Measurements from ENCODE around the gene PARP14.
"Not testable (repeated sequence)": the region's sequence is repeated elsewhere in the genome, so short reads cannot be mapped to it uniquely, and the experiment has no call there.

The PARP14 gene

DNA sequence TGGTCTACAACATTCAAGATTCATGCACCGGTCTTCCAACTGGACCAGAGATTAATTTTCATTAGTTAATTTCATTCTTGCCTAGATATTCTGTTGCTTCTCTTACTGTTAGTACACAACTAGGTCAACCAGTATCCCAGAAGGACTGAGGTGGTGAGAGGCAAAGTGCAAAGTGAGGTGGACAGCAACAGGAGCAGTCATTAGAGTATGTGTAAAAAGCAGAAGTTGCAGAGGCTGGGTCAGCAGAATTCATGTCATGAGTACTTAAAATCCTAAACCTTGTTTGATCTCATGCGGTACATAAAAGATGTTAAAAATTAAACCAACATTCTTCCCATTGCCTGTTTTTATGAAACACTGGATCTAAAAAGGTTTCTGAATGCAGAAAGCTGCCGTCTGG lies 46.7 kb downstream of the PARP14 start:
- no peak for DNase-seq

DNA sequence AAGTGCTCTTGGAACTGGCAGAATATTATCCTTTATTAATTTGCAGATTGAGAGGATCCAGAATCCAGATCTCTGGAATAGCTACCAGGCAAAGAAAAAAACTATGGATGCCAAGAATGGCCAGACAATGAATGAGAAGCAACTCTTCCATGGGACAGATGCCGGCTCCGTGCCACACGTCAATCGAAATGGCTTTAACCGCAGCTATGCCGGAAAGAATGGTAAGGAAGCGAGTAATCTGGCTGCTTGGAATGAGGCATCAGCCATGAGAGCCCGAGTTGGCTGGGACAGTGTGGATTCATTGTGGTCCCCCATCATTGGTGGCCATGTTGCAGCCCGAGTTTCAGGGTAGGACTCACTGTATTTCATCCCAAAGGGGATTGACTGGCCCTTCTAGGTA lies 47.1 kb downstream of the PARP14 start:
- DNase-seq, result no peak

DNA sequence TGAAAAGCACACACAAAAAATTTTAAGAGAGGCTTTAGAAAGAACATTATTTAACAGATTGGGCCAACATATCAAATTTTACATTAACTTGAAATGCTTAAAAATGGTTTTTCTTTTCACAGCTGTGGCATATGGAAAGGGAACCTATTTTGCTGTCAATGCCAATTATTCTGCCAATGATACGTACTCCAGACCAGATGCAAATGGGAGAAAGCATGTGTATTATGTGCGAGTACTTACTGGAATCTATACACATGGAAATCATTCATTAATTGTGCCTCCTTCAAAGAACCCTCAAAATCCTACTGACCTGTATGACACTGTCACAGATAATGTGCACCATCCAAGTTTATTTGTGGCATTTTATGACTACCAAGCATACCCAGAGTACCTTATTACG lies 47.5 kb downstream of the PARP14 start:
- DNase-seq, result no peak

DNA sequence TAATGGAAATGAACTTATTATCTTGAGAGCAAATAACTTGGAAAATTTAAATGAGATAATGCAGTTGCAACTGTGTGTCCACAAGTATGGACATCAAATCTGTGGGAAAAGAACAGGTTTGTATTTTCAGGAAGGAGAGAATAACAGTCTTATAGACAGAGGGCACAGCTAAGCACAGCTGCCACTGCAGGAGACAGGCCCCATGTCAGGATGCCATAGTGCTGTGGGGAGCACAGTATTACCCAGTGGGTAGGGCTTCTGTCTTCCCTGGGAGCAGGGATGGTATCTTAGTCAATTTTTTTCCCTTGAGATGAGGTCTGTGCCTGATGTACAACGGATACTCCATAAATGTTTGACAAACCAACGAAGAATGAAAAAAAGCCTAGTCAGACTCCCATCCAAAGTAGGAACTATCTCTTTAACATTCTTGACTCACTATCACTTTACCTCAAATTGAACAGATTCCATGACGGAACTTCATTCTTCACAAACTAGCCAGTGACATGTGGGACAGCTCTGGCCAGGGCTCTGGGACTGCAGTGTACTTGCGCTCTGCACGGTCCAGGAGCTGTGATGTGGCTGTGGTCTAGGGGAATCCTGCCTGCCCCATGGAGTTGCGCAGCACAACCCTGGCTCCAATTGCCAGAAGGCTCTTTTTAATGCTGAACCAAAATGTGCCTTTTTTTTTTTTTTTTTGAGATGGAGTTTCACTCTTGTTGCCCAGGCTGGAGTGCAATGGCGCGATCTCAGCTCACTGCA lies 48.3 kb downstream of the PARP14 start:
- DNase-seq, result no peak

GRCh38 chr3:122730240-122730639 lies 49.6 kb downstream of the PARP14 start:
- no peak for DNase-seq

DNA sequence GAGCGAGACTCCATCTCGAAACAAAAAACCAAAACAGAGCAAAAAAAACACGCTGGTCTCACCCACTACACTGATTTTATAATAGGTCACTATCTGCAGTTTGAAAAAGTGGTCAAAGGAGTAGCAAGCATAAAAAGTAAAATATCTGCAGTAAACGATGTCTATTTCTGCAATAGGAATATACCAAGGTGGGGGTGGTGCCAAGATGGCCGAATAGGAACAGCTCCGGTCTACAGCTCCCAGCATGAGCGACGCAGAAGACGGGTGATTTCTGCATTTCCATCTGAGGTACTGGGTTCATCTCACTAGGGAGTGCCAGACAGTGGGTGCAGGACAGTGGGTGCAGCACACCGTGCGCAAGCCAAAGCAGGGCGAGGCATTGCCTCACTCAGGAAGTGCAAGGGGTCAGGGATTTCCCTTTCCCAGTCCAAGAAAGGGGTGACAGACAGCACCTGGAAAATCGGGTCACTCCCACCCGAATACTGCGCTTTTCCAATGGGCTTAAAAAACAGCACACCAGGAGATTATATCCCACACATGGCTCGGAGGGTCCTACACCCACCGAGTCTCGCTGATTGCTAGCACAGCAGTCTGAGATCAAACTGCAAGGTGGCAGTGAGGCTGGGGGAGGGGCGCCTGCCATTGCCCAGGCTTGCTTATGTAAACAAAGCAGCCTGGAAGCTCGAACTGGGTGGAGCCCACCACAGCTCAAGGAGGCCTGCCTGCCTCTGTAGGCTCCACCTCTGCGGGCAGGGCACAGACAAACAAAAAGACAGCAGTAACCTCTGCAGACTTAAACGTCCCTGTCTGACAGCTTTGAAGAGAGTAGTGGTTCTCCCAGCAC lies 52.3 kb downstream of the PARP14 start:
- DNase-seq, result not testable (repeated sequence)

DNA sequence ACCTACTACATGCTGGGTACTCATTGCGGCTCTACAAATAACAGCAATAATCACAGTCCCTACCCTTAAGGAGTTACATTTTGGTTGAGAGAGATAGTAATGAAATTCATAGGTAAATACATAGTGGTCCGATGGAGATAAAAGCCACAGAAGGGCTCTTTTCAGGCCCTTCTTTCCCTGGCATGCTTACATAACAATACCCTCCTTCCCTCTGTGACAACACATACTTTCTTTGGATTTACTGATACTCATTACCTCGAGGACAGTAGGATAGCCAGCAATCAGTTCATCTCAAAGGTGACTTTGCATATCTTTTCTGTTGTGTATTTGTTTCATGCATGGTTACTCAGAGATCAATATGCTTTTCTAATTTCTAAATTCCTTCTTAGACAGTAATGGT lies 58.5 kb downstream of the PARP14 start:
- no peak for DNase-seq

DNA sequence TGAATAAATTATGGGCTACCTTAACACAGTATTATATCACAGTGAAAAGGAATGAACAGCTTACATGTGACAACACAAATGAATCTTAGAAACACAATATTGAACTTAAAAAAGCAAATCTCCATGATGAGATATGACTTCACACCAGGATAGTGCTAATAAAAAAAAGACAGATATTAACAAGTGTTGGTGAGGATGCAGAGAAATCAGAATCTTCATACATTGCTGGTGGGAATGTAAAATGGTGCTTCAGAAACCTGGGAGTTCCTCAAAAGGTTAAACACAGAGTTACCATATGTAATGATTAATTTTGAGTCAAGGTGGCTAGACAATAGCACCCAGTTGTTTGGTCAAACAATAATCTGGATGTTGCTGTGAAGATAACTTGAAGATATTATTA lies 61.6 kb downstream of the PARP14 start:
- no peak for DNase-seq

- DNase-seq, result no peak
These were observed 63.0 kb downstream of the PARP14 start for GRCh38 chr3:122743581-122744120.

DNA sequence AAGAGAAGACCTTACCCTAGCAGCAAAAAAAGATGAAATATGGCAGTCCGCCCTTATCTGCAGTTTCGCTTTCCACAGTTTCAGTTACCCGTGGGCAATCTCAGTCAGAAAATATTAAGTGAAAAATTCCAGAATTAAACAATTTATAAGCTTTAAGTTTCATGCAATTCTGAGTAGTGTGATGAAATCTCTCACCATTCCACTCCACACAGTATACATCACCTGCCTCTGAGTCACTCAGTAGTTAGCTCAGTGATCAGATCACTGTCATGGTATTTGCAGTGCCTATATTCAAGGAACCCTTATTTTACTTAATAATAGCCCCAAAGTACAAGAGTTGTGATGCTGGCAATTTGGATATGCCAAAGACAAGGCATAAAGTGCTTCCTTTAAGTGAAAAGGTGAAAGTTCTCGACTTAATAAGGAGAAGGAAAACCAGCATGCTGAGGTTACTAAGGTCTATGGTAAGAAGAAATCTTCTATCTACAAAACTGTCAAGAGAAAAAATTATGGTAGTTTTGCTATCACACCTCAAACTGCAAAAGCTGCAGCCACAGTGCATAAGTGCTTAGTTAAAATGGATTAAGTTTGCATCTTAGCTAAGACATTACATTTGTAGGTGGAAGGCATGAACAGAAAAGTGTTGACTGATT lies 64.9 kb downstream of the PARP14 start:
- no peak for DNase-seq

GRCh38 chr3:122747295-122747694 lies 66.7 kb downstream of the PARP14 start:
- not testable (repeated sequence) for DNase-seq

DNA sequence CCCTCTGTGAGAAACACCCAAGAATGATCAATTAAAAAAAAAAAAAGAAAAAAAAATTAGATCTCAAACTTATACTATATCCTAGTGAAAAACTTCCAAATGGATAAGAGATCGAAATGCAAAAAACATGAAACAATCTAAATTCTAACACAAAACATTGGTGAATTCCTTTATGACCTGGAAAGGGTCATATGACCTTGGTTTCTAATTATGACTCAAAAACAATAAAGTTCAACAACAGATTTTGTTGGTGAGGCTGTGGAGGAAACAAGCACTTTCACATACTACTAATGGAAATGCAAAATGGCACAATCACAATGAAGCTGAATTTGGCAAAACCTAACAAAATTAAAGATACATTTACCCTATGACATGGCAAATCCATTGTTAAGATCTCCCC lies 67.7 kb downstream of the PARP14 start:
- DNase-seq, result no peak

DNA sequence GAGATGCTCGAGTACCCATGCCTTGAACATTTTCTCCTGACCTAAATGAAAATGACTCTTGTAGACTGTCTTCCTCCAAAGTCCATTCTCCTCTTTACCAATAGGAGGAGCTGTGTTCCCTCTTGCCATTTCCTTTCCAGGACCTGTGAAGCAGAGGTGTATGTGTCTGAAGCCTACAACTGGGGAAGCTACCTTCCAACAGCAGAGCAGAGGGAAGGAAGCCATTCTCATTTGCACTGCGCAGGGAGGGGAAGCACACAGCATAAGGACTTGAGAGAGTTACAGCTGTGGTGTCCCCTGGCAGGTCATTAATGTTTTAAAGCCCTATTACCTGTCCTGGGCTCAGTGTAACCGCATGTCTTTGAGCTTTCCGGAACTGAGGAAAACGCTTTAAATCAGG lies 74.3 kb downstream of the PARP14 start:
- DNase-seq, result no peak

GRCh38 chr3:122755491-122755890 lies 74.9 kb downstream of the PARP14 start:
- no peak for DNase-seq

DNA sequence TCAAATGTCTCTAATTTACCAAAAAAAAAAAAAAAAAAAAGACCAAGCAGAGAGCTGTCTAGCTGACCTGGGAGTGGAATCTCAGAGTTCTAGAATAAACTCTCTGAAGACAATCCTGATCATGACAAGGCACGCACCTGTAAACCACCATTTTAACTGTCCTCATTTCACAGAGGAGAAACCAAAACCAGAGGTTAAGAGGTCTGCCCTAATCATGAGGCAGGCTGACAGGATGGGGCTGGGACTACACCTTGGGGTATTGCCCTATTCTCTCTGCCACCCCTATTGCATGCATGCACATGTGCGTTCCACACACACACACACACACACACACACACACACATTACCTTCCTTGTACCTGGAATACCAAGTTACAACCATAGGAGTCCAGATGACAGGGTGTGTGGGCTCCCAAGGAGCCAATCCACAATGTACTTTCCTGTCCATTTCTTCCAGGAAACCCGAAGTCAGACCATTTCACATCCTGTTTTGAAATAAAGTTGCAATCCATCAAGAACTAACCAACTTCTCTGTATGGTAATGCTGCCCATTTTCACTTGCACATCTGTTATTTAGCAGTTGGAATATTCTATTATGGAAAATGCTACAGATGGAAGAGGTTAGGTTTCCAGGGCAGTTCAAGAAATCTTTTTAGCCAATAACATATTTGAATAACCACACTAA lies 78.4 kb downstream of the PARP14 start:
- DNase-seq, result no peak

DNA sequence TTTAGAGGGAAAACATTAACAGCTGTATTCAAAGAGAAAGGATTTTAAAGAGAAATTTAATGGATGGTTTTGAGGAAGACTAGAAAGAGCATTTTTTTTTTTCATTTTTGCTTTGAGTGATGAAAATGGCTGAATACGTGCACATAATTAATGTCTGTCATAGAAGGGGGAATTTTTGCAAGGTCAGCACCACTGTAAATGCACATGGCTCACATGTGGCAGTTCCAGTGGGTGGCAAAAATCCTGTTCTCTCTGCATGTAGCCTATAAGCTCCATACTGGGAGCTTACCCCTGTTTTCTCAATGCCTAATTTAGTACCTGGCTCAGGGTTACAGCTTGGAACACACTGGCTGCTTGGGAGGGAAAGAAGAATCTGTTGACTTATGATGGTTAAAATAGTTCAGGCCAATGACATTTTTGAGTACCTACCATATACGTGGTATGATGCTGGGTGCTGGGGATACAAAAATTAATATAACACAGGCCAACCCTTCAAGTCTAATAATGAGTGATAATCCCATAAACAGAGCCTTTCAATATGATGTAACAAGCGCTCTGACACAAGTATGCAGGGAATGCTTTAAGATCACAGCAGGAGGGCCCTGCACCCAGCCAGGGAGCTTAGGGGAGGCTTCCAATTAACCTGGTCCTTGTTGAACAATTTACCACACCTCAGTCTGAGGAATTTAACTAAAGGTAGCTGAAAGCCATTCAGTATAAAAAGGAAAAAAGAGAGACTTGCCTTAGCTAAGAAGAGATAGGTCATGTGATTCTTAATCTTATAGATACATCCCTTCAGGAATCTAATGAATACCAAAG lies 80.0 kb downstream of the PARP14 start:
- no peak for DNase-seq

GRCh38 chr3:122766430-122766829 lies 85.8 kb downstream of the PARP14 start:
- no peak for DNase-seq

GRCh38 chr3:122767540-122768372 lies 87.1 kb downstream of the PARP14 start:
- DNase-seq, result no peak

DNA sequence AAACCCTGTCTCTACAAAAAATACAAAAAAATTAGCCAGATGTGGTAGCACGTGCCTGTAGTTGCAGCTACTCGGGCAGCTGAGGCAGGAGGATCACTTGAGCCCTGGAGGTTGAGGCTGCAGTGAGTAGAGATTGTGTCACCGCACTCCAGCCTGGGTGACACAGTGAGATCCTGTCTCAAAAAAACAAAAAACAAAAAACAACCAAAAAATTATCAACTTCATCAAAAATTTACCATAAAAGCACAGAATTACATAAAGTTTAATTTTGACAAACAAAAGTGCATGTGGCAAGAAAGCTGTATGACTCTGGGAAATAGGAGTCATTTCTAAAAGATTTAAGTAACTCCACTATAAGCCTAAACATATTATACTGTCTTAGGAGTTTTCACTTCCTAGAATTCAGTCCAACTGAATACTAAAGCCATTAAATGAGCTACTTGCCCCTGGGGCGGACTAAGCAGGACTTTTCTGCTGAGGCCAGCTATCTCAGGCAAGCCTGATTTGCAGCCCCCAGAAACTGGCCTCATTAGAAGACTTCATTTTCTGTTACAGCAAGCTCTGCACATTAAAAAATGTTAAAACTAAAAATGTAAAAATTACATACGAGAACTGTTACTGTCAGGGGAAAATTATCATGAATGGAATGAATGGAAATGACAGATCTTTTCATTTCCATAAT lies 90.0 kb downstream of the PARP14 start:
- DNase-seq, result no peak

GRCh38 chr3:122772827-122773226 lies 92.2 kb downstream of the PARP14 start:
- no peak for DNase-seq
